SW 1271 (cell line): ENCODE data around the gene GLRA2.

ENCODE experiments used
- DNase-seq, 2 experiments: peaks; one replicate each; lab custom pipeline; 2025; lab: John Stamatoyannopoulos, UW

The GLRA2 gene

DNA sequence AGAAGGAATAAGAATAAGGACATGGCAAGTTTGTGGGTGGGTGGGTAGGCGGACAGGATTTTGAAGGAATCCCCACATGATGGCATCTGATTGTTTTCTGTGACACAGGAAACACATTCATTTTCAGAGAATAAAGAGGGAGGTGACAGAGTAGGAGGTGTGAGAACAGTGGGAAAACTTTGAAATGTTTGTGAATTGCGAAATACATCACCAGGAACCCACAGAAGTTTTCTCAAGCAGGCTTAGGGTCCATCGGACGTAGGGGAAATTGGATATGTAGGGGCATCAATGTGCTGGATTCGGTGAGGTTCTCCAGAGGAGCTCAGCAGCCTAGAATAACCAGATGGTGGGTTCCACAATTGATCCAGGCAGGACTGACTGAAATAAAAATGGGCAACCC lies 171.6 kb downstream of the GLRA2 start:
- no peak for DNase-seq

DNA sequence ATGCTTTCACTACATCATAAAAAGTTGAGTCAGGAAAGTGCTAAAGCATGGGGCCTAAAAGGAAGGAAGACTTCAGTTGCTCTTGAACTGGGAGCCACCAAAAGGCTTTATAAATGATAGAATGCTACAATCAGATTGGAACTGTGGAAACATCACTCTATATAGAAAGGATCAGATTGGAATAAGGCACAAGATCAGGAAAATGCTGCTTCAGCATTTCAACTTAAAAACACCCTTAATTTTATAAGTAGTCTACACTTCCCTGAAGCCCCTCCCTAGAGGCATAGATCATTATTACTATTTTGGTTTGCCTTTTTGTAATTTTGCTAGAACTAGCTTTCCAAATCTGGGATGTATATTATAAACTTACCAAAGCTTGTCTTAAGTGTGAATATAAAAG lies 172.8 kb downstream of the GLRA2 start:
- DNase-seq = no peak

GRCh38 chrX:14712096-14712495 lies 182.8 kb downstream of the GLRA2 start:
- no peak for DNase-seq

DNA sequence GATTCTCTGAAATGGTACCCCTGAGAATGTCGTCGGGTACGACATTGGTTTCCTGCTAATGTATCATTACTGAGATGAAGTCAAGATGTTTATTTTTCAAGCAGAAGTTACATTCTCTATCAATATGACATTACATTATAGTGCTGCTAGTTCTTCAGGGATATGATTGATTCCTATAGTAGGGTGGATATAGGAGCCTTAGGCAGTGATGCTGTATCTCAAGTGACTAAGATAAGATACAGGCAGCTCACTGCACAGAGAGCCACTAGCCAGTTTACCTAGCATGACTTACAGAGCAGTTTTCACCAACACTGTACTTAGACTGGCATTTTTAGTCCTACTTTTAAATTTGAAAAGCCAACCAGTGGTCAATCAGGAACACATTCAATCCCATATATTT lies 188.6 kb downstream of the GLRA2 start:
- no peak for DNase-seq

DNA sequence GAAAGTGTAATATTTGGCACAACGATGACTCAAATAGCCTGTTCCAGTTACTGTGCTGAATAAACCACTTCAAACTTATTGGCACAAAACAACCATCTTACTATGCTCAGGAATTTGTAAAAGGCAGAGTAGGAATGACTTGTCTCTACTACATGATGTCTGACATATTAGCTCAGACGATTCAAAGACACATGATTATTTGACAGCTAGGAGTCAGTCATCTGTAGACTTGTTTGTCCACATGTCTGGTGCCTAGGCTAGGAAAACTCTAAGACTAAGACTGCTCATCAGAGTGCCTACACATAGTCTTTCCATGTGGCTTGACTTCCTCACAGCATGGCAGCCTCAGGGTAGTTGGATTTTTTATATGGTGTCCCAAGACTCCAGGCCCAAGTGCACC lies 189.1 kb downstream of the GLRA2 start:
- no peak for DNase-seq

DNA sequence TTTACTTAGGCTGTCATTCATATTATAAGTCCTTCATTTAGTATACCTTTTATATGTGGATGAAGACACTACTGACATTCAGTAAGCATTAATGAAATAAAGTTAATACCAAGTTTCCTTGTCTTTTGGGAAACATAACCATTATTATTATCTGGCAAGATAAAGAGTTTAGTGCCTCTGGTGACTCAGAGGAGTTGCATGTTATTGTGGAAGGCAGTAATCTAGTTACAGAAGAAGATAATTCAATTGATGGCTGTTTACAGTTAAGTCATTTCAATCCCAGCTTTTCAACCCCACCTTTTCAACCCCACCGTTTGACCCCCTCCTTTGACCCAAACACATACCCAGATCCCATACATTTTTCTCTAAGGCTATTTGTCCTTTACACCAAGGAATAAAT lies 199.7 kb downstream of the GLRA2 start:
- DNase-seq = no peak

DNA sequence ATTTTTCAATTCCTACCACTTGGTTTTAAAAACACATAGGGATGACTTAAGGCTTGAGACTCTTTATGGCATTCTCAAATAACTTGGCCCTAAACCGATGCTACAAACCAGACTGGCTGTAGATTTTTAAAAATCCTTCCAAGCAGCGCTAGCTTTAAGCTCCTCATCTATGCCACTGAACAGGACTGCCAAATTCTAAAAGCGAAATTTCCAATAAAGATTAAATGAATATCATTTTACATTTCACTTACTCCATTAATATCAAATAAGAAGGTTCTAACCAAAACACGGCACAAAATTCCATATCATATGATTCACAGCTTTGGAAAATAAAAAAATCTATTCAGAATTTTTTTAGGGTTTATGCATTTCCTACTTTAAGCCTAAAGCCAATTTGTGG lies 209.3 kb downstream of the GLRA2 start:
- no peak for DNase-seq

DNA sequence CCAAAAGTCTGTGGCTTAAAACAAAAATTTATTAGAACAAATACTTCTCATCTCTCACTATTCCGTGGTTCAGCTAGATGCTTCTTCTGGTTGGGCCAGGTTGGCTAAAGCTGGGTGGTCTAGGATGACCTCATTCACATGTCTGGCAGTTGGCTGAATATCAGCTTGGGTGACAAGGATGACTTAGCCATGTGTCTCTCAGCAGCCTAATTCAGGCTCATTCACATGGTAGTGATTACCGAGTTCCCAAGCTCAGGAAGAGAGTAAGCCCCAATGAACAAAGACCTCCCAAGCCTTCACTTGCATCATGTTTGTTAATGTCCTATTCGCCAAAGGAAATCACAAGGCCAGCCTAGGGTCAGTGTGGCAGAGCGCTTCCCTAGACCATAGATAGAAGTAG lies 224.1 kb downstream of the GLRA2 start:
- DNase-seq = no peak

DNA sequence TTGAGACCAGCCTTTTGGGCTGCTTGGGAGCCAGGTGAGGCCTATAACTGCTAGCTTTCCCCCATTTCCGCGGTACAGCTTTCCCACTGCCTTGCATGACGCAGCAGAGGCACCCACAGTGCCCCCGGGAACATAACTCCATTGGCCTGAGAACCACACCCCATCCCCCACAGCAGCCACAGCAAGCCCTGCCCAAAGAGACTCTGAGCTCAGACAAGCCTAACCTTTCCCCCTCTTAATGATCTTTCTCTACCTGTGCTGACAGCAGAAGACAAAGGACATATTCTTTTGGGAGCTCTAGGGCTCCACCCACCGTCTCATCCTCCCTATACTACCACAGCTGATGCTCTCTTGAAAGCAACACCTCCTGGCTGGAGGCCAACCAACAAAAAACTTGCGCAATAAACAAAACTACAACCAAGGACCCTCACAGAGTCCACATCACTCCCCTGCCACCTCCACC lies 228.7 kb downstream of the GLRA2 start:
- DNase-seq = no peak

DNA sequence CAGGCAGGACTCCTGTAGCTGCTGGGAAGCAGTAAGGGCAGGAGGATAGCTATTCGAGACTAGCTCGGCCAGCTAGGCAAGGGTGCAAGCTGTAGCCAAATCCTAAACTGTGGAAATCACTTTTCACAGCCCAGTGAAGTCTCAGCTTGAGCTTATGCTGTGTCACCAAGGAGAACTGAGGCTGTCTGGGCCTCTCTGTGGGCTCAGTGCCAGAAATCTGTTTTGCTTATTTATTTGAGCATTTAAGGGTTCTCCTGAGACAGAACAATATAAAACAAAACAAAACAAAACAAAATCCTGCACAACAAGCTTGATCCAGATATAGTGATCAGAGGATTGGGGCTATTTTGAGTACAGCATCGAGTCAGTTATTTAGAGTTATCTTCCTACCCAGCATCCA lies 246.1 kb downstream of the GLRA2 start:
- DNase-seq = no peak

- DNase-seq = no peak
These were observed 247.6 kb downstream of the GLRA2 start for GRCh38 chrX:14776901-14777300.

GRCh38 chrX:14777525-14777924 lies 248.2 kb downstream of the GLRA2 start:
- DNase-seq = no peak

DNA sequence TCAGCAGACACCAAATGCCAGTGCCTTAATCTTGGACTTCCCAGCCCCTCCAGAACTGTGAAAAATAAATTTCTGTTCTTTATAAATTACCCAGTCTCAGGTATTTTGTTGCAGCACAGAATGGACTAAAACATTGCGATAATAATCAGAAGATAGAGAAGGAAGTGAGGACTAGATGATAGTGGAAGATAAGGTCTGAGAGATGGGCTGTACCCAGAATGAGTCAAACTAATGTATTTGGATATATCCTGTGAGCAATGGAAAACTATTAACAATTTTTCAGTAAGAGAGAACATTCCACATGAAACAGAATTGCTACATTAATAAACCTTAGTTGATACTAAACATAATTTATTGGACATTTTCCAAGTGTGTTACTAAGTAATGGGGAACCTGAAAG lies 250.2 kb downstream of the GLRA2 start:
- DNase-seq = no peak
